HL-60 (cell line): ENCODE data around the gene FAM50B.

Experiments
- DNase-seq, 2 experiments: peaks; one replicate each; pipeline ENCODE4 v3.0.0-alpha.2; 2010 to 2020; ENCODE audit warnings: low read depth in 1 of 2, low spot score in 1 of 2
- H3K27ac ChIP-seq: fragments of 250-450 bp; sonication (Bioruptor Pico); replicated peaks from 2 replicates; pipeline ENCODE4 v1.5.1; 2020; ENCODE audit warnings: mild to moderate bottlenecking, moderate library complexity
- H3K27me3 ChIP-seq: fragments of 250-450 bp; sonication (Bioruptor Pico); 2 replicates; pipeline ENCODE4 v1.5.1; 2021; ENCODE audit warnings: mild to moderate bottlenecking, moderate library complexity; ENCODE audit not compliant: insufficient read depth, poor library complexity, severe bottlenecking
- H3K4me3 ChIP-seq: replicated peaks from 2 replicates; pipeline ENCODE4 v1.5.1; 2011; ENCODE audit warnings: mild to moderate bottlenecking, control low read depth, low read length; ENCODE audit not compliant: insufficient read depth
- GABPA ChIP-seq: IDR thresholded peaks from 2 replicates; pipeline ENCODE4 v1.6.1; 2012; ENCODE audit warnings: low read depth
- POLR2AphosphoS5 ChIP-seq: IDR thresholded peaks from 2 replicates; pipeline ENCODE4 v1.6.1; 2012; ENCODE audit warnings: low read depth
- SPI1 ChIP-seq: IDR thresholded peaks from 2 replicates; pipeline ENCODE4 v1.6.1; 2012; ENCODE audit warnings: low read depth, mild to moderate bottlenecking, borderline replicate concordance
- TF ChIP-seq, protein P1 (sequence below): IDR thresholded peaks from one replicate; pipeline ENCODE4 v1.5.1; 2011; ENCODE audit warnings: low read length, control low read depth, inconsistent platforms; ENCODE audit not compliant: insufficient read depth
- TF ChIP-seq, protein P2 (sequence below): IDR thresholded peaks from 2 replicates; pipeline ENCODE4 v1.6.1; 2012; ENCODE audit warnings: low read depth; ENCODE audit not compliant: insufficient replicate concordance

The FAM50B gene

DNA sequence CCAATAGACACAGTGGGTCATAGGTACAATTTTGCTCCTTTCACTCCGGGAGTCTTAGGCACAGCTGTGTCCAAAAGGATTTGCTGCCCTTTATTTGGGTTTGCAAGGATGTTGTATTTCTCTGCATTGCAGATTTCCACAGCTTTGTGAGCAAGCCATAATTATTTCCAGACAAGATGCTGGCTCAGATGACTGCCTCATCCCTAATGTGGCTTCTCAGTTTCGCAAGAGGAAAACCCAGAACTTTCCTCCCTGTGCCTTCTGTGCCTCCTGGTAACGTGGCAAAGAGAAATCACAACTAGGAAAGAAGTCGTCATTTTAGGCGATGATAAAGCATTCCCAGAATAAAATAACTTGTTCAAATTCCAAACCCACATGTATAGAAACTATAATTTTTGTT is 33.7 kb downstream of the FAM50B start:
- H3K27ac ChIP-seq, result no peak overlapping the region
- no peaks in the 10 kb centered on the region for H3K27me3 ChIP-seq
- no peak overlapping the region for H3K4me3 ChIP-seq
- no peak for DNase-seq
- TF ChIP-seq, protein P1, sequence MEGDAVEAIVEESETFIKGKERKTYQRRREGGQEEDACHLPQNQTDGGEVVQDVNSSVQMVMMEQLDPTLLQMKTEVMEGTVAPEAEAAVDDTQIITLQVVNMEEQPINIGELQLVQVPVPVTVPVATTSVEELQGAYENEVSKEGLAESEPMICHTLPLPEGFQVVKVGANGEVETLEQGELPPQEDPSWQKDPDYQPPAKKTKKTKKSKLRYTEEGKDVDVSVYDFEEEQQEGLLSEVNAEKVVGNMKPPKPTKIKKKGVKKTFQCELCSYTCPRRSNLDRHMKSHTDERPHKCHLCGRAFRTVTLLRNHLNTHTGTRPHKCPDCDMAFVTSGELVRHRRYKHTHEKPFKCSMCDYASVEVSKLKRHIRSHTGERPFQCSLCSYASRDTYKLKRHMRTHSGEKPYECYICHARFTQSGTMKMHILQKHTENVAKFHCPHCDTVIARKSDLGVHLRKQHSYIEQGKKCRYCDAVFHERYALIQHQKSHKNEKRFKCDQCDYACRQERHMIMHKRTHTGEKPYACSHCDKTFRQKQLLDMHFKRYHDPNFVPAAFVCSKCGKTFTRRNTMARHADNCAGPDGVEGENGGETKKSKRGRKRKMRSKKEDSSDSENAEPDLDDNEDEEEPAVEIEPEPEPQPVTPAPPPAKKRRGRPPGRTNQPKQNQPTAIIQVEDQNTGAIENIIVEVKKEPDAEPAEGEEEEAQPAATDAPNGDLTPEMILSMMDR, result no peak
- TF ChIP-seq POLR2AphosphoS5 (no peak), SPI1 (no peak), GABPA (no peak)
- TF ChIP-seq, protein P2, sequence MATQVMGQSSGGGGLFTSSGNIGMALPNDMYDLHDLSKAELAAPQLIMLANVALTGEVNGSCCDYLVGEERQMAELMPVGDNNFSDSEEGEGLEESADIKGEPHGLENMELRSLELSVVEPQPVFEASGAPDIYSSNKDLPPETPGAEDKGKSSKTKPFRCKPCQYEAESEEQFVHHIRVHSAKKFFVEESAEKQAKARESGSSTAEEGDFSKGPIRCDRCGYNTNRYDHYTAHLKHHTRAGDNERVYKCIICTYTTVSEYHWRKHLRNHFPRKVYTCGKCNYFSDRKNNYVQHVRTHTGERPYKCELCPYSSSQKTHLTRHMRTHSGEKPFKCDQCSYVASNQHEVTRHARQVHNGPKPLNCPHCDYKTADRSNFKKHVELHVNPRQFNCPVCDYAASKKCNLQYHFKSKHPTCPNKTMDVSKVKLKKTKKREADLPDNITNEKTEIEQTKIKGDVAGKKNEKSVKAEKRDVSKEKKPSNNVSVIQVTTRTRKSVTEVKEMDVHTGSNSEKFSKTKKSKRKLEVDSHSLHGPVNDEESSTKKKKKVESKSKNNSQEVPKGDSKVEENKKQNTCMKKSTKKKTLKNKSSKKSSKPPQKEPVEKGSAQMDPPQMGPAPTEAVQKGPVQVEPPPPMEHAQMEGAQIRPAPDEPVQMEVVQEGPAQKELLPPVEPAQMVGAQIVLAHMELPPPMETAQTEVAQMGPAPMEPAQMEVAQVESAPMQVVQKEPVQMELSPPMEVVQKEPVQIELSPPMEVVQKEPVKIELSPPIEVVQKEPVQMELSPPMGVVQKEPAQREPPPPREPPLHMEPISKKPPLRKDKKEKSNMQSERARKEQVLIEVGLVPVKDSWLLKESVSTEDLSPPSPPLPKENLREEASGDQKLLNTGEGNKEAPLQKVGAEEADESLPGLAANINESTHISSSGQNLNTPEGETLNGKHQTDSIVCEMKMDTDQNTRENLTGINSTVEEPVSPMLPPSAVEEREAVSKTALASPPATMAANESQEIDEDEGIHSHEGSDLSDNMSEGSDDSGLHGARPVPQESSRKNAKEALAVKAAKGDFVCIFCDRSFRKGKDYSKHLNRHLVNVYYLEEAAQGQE, result no peak

DNA sequence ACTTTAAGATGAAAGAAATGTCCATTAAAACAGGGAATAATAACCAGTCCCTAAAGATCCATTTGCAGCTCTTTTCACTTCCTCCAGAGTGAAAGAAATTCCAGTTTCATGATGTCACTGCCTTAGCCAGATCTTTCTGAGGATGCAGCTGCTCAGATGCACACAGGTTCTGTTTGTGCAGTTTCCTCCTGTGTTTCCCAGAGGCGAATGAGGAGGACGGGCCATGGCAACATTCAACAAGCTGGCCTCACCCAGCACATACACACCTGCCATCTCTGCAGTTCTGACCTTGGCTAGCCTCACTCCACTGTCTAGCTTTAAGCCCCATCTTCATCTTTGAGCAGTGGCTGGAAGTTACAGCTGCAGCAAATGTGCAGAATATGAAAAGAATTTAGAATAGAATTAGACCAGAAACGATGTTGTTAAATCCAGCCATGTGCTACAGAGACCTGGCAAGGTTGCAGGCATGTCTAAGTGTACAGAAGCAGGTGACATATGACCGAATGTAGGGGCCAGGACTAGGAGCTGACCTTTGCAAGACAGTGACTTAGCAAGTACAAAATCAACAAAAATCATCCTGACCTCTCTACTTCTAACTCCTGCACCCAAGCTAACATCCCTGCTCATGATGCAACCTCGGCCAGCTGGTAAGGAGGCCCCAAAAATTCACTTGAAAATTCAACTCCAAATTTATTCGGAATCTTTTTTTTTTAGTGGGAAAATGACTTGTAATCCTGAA is 35.0 kb downstream of the FAM50B start:
- Histone ChIP-seq H3K4me3 (no peak overlapping the region), H3K27ac (no peak overlapping the region), H3K27me3 (no peaks in the 10 kb centered on the region)
- DNase-seq, result no peak
- TF ChIP-seq, protein P1, result no peak
- no peak for TF ChIP-seq SPI1
- TF ChIP-seq, protein P2, result no peak
- no peak for TF ChIP-seq GABPA

DNA sequence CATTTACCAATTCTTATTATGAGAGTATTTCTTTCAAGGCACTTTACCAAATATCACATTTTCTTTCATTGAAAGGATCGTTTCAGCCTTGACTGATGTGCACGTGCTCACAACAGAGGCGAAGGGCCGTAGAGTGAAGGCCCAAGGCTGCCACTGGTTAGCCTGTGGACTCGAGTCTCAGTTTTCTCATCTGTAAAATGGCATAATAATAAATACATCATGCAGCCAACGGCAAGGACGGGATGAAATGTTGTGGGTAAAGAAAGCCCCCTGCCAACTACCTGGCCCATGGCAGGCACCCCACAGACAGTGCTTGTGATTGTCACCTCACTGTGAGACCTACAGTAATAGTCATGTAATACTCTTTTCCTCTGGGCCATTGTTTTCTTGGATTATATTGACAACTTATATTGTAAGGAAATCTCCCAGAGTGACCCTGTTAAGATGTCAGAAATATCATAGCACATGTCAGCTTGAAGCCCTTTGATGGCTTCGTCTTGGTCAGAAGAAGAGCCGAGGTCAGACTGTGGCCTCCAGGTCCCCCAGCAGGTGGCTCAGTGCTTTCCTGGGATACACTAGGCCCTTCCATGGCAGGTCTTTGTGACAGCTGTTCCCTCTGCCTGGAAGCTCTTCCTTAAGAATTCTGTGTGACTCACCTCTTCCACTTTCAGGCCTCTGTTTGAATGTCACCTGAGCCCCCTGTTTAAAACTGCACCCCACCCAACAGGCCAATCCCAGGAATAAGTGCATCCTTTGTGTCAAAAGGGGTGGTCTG is 36.3 kb downstream of the FAM50B start:
- H3K27me3 ChIP-seq, result no peaks in the 10 kb centered on the region
- H3K27ac ChIP-seq, result no peak overlapping the region
- TF ChIP-seq, protein P2, result no peak
- TF ChIP-seq, protein P1, result no peak
- TF ChIP-seq POLR2AphosphoS5 (no peak), GABPA (no peak), SPI1 (no peak)
- H3K4me3 ChIP-seq, result no peak overlapping the region
- DNase-seq, result no peak
